PC-9 (cell line): Measurements from ENCODE around the gene HNRNPK.

Source experiments
- EZH2 ChIP-seq: fragments of 200-600 bp; sonication (generic); IDR thresholded peaks from 2 replicates; pipeline ENCODE4 v1.8.0; 2017; ENCODE audit warnings: antibody characterized with exemption, low read depth
- TF ChIP-seq, protein P1 (sequence below): fragments of 200-600 bp; sonication (generic); conservative IDR thresholded peaks from 2 replicates; pipeline ENCODE4 v1.6.1; 2017; ENCODE audit warnings: mixed run types, antibody characterized with exemption, mild to moderate bottlenecking, moderate library complexity

DNA sequence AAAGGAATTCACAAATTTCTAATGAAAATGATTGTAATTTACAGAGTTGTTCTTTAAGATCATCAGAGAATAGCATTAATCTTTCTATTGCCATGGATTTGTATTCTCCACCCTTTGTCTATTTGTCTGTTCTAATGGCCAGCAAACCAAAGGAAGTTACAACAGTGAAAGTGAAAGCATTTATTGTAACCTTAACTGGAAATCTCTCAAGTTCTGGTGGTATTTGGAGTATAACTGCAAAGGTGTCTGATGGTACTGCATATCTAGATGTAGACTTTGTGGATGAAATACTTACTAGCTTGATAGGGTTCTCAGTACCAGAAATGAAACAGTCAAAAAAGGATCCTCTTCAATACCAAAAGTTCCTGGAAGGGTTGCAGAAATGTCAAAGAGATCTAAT lies 22.3 kb upstream of the HNRNPK start:
- TF ChIP-seq, protein P1, sequence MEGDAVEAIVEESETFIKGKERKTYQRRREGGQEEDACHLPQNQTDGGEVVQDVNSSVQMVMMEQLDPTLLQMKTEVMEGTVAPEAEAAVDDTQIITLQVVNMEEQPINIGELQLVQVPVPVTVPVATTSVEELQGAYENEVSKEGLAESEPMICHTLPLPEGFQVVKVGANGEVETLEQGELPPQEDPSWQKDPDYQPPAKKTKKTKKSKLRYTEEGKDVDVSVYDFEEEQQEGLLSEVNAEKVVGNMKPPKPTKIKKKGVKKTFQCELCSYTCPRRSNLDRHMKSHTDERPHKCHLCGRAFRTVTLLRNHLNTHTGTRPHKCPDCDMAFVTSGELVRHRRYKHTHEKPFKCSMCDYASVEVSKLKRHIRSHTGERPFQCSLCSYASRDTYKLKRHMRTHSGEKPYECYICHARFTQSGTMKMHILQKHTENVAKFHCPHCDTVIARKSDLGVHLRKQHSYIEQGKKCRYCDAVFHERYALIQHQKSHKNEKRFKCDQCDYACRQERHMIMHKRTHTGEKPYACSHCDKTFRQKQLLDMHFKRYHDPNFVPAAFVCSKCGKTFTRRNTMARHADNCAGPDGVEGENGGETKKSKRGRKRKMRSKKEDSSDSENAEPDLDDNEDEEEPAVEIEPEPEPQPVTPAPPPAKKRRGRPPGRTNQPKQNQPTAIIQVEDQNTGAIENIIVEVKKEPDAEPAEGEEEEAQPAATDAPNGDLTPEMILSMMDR: no peak
- no peak for TF ChIP-seq EZH2
